ENCODE results near the gene CSTF2T.

CSTF2T gene

DNA sequence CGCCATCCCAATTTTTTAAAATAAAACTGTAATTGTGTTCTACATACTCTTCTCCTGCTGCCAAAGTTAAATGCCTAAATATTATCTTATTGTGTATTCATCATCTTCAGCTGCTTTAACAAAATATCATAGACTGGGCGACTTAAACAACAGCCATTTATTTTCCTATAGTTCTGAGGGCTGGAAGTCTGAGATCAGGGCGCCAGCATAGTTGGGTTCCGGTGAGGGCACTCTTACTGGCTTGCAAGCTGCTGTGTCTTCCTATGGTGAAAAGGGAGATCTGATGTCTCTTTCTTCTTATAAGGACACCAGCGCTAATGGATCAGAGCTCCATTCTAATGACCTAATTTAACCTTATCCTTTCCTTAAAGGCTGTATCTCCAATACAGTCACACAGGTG, 30.4 kb downstream of the CSTF2T start:
- H3K4me3 ChIP-seq (ENCODE audit: low read depth, low read length), result no peak overlapping the region
- no peaks in the 10 kb centered on the region for H3K27me3 ChIP-seq (ENCODE audit: control insufficient read depth, insufficient read depth, low read length)
- no peak overlapping the region for H3K9ac ChIP-seq (ENCODE audit: low read depth, low read length)
- H3K9me3 ChIP-seq (ENCODE audit: control insufficient read depth, insufficient read depth, low read length), result no peaks in the 10 kb centered on the region
- no peak overlapping the region for H3K27ac ChIP-seq (ENCODE audit: low read depth, low read length)
- H3K36me3 ChIP-seq (ENCODE audit: control insufficient read depth, insufficient read depth, low read length), result no peaks in the 10 kb centered on the region
- no peaks in the 10 kb centered on the region for H3K4me1 ChIP-seq (ENCODE audit: control insufficient read depth, insufficient read depth, low read length)

DNA sequence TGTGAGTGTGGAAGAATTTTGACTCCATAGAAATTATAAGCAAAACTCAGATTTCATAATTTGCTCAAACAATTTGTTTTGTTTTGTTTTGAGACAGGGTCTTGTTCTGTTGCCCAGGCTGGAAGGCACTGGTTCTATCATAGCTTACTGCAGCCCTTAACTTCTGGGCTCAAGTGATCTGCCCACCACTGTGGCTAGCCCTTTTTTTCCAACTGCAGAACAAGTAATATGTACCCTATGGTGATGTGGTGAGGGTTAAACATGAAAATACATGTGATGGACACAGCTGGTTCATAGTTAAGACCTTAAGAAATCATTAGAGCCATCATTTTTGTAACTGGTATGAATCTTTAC, 31.1 kb downstream of the CSTF2T start:
- no peak overlapping the region for H3K27ac ChIP-seq (ENCODE audit: low read depth, low read length)
- no peaks in the 10 kb centered on the region for H3K9me3 ChIP-seq (ENCODE audit: control insufficient read depth, insufficient read depth, low read length)
- no peak overlapping the region for H3K9ac ChIP-seq (ENCODE audit: low read depth, low read length)
- no peaks in the 10 kb centered on the region for H3K4me1 ChIP-seq (ENCODE audit: control insufficient read depth, insufficient read depth, low read length)
- H3K27me3 ChIP-seq (ENCODE audit: control insufficient read depth, insufficient read depth, low read length), result no peaks in the 10 kb centered on the region
- H3K36me3 ChIP-seq (ENCODE audit: control insufficient read depth, insufficient read depth, low read length), result no peaks in the 10 kb centered on the region
- H3K4me3 ChIP-seq (ENCODE audit: low read depth, low read length), result no peak overlapping the region

DNA sequence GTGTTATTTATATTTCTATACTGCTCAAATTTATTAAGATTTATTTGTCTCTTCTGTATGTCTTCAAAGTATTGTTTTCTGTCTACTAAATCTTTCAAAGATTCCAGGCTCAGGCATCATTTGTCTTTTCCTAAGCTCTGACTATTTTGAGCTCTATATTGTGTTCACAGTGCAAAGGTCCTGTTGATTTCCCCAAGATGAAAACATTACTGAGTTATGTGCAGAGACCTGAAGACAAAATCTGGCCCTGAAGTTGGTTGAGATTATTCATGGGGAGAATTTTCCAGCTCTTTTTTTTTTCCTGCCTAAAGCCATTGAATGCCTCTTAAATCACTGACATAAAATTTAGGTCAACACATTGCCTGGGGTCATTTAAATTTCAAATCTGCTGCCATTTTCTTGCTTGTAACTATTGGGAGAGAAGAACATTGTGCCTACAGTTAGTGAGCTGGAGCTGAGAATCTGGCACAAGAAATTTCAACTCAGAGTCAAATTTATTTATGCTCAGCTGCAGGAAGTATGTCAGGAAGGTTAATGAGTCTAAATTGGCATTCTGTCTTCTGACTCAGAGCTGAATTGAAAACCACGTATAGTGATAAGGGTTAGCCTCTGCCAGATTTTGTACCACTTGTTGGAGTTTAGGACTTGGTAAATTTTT, 31.6 kb downstream of the CSTF2T start:
- Histone ChIP-seq H3K9ac (ENCODE audit: low read depth, low read length) (no peak overlapping the region), H3K27me3 (ENCODE audit: control insufficient read depth, insufficient read depth, low read length) (no peaks in the 10 kb centered on the region), H3K27ac (ENCODE audit: low read depth, low read length) (no peak overlapping the region), H3K4me3 (ENCODE audit: low read depth, low read length) (no peak overlapping the region), H3K36me3 (ENCODE audit: control insufficient read depth, insufficient read depth, low read length) (no peaks in the 10 kb centered on the region), H3K9me3 (ENCODE audit: control insufficient read depth, insufficient read depth, low read length) (no peaks in the 10 kb centered on the region), H3K4me1 (ENCODE audit: control insufficient read depth, insufficient read depth, low read length) (no peaks in the 10 kb centered on the region)

DNA sequence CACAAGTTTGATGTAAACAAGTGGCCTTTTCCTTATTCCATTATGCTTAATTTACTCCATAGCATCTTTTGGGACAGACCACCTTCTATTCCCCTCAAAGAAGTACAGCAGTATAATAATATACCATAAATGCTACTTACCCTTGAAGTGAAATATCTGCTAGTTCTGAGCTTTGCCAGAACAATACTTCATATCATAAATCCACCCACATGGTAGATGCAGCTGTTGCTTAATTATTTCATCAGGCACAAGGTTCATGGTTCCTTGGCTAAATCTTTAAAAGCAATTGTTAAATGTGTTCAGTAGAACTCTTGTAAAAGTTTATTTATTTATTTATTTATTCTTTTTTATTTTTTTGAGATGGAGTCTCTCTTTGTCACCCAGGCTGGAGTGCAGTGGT, 32.9 kb downstream of the CSTF2T start:
- Histone ChIP-seq H3K4me1 (ENCODE audit: control insufficient read depth, insufficient read depth, low read length) (no peaks in the 10 kb centered on the region), H3K9me3 (ENCODE audit: control insufficient read depth, insufficient read depth, low read length) (no peaks in the 10 kb centered on the region), H3K9ac (ENCODE audit: low read depth, low read length) (no peak overlapping the region), H3K4me3 (ENCODE audit: low read depth, low read length) (no peak overlapping the region), H3K36me3 (ENCODE audit: control insufficient read depth, insufficient read depth, low read length) (no peaks in the 10 kb centered on the region), H3K27me3 (ENCODE audit: control insufficient read depth, insufficient read depth, low read length) (no peaks in the 10 kb centered on the region), H3K27ac (ENCODE audit: low read depth, low read length) (no peak overlapping the region)

DNA sequence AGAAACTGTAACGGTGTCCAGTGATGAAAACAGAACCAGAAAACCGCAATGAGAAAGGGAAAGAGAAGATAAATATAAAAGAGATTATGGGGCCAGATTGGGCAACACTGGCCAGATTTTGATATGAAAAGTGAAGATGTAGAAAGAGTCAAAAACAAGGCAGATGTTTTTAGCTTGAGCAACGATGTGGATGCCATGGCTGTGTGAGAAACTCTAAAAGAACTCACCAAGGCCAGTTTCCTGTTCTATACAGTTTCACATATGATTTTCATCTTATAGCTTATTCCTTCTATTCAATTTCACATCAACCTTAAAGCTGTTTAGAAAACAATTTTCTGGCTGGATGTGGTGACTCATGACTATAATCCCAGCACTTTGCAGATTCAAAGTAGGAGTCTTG, 36.3 kb downstream of the CSTF2T start:
- no peaks in the 10 kb centered on the region for H3K27me3 ChIP-seq (ENCODE audit: control insufficient read depth, insufficient read depth, low read length)
- no peaks in the 10 kb centered on the region for H3K36me3 ChIP-seq (ENCODE audit: control insufficient read depth, insufficient read depth, low read length)
- no peak overlapping the region for H3K9ac ChIP-seq (ENCODE audit: low read depth, low read length)
- no peak overlapping the region for H3K4me3 ChIP-seq (ENCODE audit: low read depth, low read length)
- H3K27ac ChIP-seq (ENCODE audit: low read depth, low read length), result no peak overlapping the region
- H3K9me3 ChIP-seq (ENCODE audit: control insufficient read depth, insufficient read depth, low read length), result no peaks in the 10 kb centered on the region
- peaks cover 2% of the 10 kb centered on the region; the same call in 1 of the 2 replicates for H3K4me1 ChIP-seq (ENCODE audit: control insufficient read depth, insufficient read depth, low read length)

DNA sequence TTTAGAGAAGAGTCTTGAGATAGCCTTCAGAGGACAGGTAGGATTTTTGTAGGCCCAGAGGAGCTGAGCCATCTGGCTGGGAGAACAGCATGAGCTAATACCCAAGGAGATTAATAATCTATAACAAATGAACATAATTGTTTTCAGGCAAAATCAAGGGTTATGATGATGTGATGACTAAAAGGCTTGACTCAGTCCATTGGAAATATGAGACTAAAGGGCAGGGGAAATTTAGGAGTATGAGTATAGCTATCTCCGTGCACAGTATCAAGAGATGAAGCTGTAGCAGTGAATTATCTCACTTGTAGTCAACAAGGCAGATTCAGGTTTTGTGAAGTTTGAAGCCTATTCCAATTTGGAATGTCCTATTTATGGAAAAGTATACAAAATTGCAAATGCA, 40.1 kb downstream of the CSTF2T start:
- H3K9me3 ChIP-seq (ENCODE audit: control insufficient read depth, insufficient read depth, low read length), result no peaks in the 10 kb centered on the region
- H3K27ac ChIP-seq (ENCODE audit: low read depth, low read length), result no peak overlapping the region
- H3K4me1 ChIP-seq (ENCODE audit: control insufficient read depth, insufficient read depth, low read length), result peaks cover 5% of the 10 kb centered on the region; the same call in 1 of the 2 replicates

DNA sequence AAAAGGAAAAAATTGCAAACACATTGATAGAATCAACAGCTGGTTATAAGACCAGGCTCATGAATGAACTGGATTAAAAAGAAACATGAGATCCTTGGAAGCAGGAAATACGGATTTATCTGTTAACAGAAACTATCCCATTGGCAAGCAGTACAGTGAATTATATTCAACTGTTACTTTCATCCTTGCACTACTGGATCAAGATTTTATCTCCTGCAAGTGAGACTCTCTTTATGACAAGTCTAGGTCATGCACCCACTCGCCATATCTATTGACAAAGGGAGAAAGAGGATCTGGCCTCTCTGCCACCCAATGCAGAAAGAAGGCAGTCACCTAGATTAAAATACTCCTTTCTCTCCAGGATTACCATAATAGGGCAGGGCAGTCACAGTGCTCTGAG, 41.4 kb downstream of the CSTF2T start:
- Histone ChIP-seq H3K9ac (ENCODE audit: low read depth, low read length) (no peak overlapping the region), H3K4me3 (ENCODE audit: low read depth, low read length) (no peak overlapping the region), H3K9me3 (ENCODE audit: control insufficient read depth, insufficient read depth, low read length) (no peaks in the 10 kb centered on the region), H3K4me1 (ENCODE audit: control insufficient read depth, insufficient read depth, low read length) (peaks cover 5% of the 10 kb centered on the region; the same call in 1 of the 2 replicates), H3K27ac (ENCODE audit: low read depth, low read length) (no peak overlapping the region), H3K27me3 (ENCODE audit: control insufficient read depth, insufficient read depth, low read length) (no peaks in the 10 kb centered on the region), H3K36me3 (ENCODE audit: control insufficient read depth, insufficient read depth, low read length) (no peaks in the 10 kb centered on the region)

More for the DNA sequence above, 40.1 kb downstream of the CSTF2T start:
- no peaks in the 10 kb centered on the region for H3K36me3 ChIP-seq (ENCODE audit: control insufficient read depth, insufficient read depth, low read length)
- H3K4me3 ChIP-seq (ENCODE audit: low read depth, low read length), result no peak overlapping the region
- H3K9ac ChIP-seq (ENCODE audit: low read depth, low read length), result no peak overlapping the region
- no peaks in the 10 kb centered on the region for H3K27me3 ChIP-seq (ENCODE audit: control insufficient read depth, insufficient read depth, low read length)

DNA sequence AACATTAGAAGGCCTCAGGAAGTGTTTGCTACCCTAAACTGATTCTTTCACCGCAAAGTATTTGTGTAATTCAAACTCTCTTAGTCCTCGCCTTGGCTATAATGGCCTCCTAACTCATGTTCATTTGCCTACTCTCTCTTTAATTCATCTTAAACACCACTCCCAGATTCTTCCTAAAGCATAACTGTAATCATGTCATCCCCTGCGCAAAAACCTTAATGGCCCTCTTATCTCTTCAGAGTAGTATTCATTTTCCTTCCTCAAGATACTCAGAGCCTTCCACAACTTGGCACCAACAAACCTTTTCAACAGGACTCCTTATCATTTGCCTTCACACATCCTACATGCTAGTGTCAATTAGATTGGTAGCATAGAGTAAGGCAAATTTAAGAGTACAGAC, 42.9 kb downstream of the CSTF2T start:
- H3K27me3 ChIP-seq (ENCODE audit: control insufficient read depth, insufficient read depth, low read length), result no peaks in the 10 kb centered on the region
- no peaks in the 10 kb centered on the region for H3K36me3 ChIP-seq (ENCODE audit: control insufficient read depth, insufficient read depth, low read length)
- no peak overlapping the region for H3K27ac ChIP-seq (ENCODE audit: low read depth, low read length)
- no peak overlapping the region for H3K4me3 ChIP-seq (ENCODE audit: low read depth, low read length)
- no peaks in the 10 kb centered on the region for H3K9me3 ChIP-seq (ENCODE audit: control insufficient read depth, insufficient read depth, low read length)
- H3K9ac ChIP-seq (ENCODE audit: low read depth, low read length), result no peak overlapping the region
- H3K4me1 ChIP-seq (ENCODE audit: control insufficient read depth, insufficient read depth, low read length), result peaks cover 5% of the 10 kb centered on the region; the same call in 1 of the 2 replicates

DNA sequence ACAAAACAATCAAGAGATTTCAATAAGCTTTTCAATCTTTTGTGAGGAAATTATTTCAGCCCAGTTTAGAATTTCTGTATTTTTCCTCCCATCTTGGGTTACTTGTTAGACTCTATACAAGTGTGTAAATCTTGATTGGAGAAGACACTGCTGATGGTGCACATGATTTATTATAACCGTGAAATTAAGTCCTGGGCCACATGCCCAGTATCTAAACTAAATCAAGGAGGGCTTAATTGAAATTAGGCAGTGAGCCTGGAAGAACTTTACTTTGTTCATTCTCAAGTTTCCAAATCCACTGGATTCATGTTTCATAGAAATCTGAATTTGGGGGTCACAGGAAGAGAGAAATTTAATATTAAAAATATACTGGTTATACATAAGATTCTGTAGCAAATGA, 44.5 kb downstream of the CSTF2T start:
- Histone ChIP-seq H3K9ac (ENCODE audit: low read depth, low read length) (no peak overlapping the region), H3K36me3 (ENCODE audit: control insufficient read depth, insufficient read depth, low read length) (no peaks in the 10 kb centered on the region), H3K9me3 (ENCODE audit: control insufficient read depth, insufficient read depth, low read length) (no peaks in the 10 kb centered on the region), H3K27me3 (ENCODE audit: control insufficient read depth, insufficient read depth, low read length) (no peaks in the 10 kb centered on the region), H3K4me1 (ENCODE audit: control insufficient read depth, insufficient read depth, low read length) (peaks cover 5% of the 10 kb centered on the region; the same call in 1 of the 2 replicates), H3K27ac (ENCODE audit: low read depth, low read length) (no peak overlapping the region), H3K4me3 (ENCODE audit: low read depth, low read length) (no peak overlapping the region)

DNA sequence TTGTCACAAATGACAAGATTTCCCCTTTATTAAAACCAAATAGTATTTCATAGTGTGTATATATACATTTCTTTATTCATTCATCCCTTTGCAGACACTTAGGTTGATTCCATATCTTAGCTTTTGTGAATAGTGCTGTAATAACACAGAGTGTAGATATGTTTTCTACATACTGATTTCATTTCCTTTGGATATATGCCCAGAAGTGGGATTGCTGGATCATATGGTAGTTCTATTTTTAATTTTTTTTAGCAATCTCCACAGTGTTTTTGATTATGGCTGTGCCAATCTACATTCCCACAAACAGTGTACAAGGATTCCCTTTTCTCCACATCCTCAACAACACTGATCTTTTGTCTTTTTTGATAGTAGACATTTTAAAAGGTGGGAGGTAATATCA, 46.4 kb downstream of the CSTF2T start:
- no peaks in the 10 kb centered on the region for H3K36me3 ChIP-seq (ENCODE audit: control insufficient read depth, insufficient read depth, low read length)
- no peak overlapping the region for H3K4me3 ChIP-seq (ENCODE audit: low read depth, low read length)
- no peak overlapping the region for H3K9ac ChIP-seq (ENCODE audit: low read depth, low read length)
- no peaks in the 10 kb centered on the region for H3K9me3 ChIP-seq (ENCODE audit: control insufficient read depth, insufficient read depth, low read length)
- no peaks in the 10 kb centered on the region for H3K27me3 ChIP-seq (ENCODE audit: control insufficient read depth, insufficient read depth, low read length)
- 0 out of 2 replicates have a peak, but pooled peaks cover 2% of the 10 kb centered on the region for H3K4me1 ChIP-seq (ENCODE audit: control insufficient read depth, insufficient read depth, low read length)
- H3K27ac ChIP-seq (ENCODE audit: low read depth, low read length), result no peak overlapping the region

DNA sequence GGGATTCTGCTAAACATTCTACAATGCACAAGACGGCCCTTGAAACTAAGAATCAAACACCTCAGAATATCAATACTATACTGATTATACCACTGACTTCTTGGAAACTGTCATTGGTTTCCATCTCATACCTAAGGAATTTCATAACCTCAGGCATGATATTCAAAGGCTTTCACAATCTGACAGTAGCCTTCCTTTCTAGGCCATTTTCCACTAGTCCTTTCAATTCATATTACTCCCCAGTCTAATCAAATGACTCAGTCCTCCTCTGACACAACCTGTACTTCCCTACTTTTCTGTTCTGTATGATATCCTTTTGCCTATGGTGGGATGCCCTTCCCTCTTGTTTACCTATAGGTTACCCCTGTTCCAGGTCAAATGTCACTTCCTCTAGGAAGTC, 48.3 kb downstream of the CSTF2T start:
- H3K4me1 ChIP-seq (ENCODE audit: control insufficient read depth, insufficient read depth, low read length), result no peaks in the 10 kb centered on the region
- H3K27ac ChIP-seq (ENCODE audit: low read depth, low read length), result no peak overlapping the region
- H3K9me3 ChIP-seq (ENCODE audit: control insufficient read depth, insufficient read depth, low read length), result no peaks in the 10 kb centered on the region
- no peaks in the 10 kb centered on the region for H3K36me3 ChIP-seq (ENCODE audit: control insufficient read depth, insufficient read depth, low read length)
- H3K27me3 ChIP-seq (ENCODE audit: control insufficient read depth, insufficient read depth, low read length), result no peaks in the 10 kb centered on the region
- no peak overlapping the region for H3K9ac ChIP-seq (ENCODE audit: low read depth, low read length)
- H3K4me3 ChIP-seq (ENCODE audit: low read depth, low read length), result no peak overlapping the region

Data from HUES48 (cell line).